ENCODE data around the gene SYDE2.
"Not testable (repeated sequence)": the region's sequence is repeated elsewhere in the genome, so short reads cannot be mapped to it uniquely, and the experiment has no call there.

The SYDE2 gene

DNA sequence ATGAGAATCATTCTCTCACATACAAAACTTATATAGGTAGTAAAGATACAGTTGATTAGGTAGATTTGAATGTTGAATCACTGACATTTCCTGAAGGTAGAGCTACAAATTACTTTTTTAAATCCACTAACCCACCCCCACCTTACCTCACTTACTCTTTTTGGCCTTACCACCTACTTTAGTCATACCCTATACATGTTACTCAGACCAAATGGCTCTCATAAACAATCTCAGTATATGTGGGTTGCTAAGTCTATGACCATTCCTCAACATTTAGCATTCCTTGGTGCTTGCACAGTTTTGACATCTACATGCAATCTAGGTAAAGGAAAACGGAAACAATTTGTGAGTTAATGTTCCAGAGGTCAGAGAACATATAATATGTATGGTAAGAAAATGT is 26.3 kb downstream of the SYDE2 start:
- DNase-seq (ENCODE audit: low read depth in 2 of 2, low spot score in 1 of 2): no peak

DNA sequence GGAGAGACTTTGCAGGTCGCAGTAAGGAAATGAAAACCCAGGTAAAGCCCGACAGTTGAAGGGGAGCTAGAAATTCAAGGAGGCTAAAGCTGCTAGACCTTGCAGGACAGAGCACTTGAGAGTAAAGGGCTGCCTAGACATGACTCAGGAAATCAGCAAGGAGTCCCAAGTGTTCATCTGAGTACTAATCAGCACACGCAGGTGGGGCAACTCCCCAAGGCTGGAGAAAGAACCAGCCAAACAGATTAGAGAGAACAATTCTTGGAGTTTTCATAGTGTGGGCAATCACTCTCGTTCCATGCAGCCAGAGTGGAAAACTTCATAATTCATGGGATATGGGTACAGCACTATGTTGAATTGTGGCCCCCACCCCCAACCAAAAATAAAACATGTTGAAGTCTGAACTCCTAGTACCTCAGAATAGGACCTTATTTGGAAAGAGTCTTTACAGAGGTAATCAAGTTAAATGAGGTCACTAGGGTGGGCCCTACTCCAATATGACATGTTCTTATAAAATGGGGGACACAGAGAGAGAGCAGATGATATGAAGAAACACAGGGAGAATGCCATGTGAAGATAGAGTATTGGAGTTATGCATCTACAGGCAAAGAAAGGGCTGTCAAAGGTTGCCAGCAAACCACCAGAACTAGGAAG is 28.0 kb downstream of the SYDE2 start:
- no peak for DNase-seq (ENCODE audit: low read depth in 2 of 2, low spot score in 1 of 2)

GRCh38 chr1:85171721-85172120 is 29.1 kb downstream of the SYDE2 start:
- DNase-seq (ENCODE audit: low read depth in 2 of 2, low spot score in 1 of 2): no peak

GRCh38 chr1:85168884-85169283 is 31.9 kb downstream of the SYDE2 start:
- DNase-seq (ENCODE audit: low read depth in 2 of 2, low spot score in 1 of 2): no peak

- DNase-seq (ENCODE audit: low read depth in 2 of 2, low spot score in 1 of 2): no peak
These were observed 34.5 kb downstream of the SYDE2 start for GRCh38 chr1:85166351-85166750.

DNA sequence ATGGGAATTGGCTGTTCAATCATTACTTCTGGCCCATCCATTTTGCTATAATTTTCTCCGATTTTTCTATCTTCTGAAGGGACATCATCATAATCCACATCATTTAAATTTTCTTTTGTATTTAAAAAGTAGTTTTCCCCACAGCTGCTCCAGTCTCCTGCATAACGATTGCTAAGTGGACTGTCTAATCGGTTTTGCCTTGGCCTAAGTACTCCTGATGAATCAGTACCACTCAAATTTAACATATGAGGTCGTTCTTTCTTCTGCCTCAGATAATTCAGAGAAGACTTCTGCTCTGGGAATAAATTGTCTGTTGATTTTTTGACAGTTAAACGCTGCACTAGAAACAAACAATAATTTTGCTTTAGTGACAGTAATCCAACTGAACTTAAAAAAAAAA is 41.9 kb downstream of the SYDE2 start:
- DNase-seq (ENCODE audit: low read depth in 2 of 2, low spot score in 1 of 2): no peak

DNA sequence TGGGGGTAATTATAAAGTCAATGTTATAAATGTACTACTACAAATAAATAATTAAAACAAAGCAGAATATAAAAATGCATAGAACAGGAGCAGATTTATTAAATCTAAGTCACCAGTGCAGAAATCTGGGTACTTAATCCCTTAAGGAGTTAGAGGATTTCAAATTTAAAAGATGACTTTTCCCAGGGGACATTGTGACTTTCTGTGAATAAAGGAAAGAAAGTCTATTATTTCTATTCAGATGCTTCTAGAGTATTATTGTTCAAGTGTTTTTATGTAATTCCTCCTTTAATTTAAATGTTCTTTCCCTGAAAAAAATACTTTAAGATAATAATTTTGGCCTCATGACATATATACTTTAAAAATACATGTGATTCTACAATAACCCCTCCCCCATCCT is 43.4 kb downstream of the SYDE2 start:
- no peak for DNase-seq (ENCODE audit: low read depth in 2 of 2, low spot score in 1 of 2)

GRCh38 chr1:85153149-85153891 is 47.5 kb downstream of the SYDE2 start:
- DNase-seq (ENCODE audit: low read depth in 2 of 2, low spot score in 1 of 2): no peak

- DNase-seq (ENCODE audit: low read depth in 2 of 2, low spot score in 1 of 2): no peak
These were observed 49.4 kb downstream of the SYDE2 start for GRCh38 chr1:85151446-85151845.

DNA sequence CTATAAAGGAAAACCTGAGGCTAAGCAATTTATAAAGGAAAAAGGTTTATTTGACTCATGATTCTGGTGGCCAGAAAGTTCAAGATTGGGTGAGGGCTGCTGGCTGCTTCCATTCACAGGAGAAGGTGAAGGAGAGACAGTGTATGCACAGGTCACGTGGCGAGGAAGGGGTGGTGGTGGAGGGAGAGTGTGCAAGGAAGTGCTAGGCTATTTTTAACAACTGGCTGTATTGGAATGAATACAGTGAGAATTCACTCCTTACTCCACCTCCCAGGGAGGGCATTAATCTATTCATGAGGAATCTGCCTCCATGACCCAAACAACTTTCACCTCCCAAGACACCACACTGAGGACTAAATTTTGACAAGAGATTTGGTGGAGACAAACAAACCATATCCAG is 51.0 kb downstream of the SYDE2 start:
- DNase-seq (ENCODE audit: low read depth in 2 of 2, low spot score in 1 of 2): no peak

- DNase-seq (ENCODE audit: low read depth in 2 of 2, low spot score in 1 of 2): no peak
These were observed 52.1 kb downstream of the SYDE2 start for GRCh38 chr1:85148524-85149250.

DNA sequence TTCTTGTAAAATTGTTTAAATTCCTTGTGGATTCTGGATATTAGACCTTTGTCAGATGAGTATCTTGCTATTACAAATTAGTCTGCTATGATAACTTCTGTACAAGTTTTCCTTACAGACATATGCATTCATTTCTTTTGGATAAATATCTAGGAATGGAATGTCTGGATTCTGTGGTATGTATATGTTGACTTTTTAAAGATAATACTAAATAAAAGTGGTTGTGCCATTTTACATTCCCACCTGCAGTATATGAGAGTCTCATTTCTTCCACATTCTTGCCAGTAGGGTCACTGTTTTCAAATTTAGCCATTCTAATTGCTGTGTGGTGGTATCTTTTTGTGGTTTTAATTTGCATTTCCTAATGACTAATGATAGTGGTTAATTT is 53.9 kb downstream of the SYDE2 start:
- no peak for DNase-seq (ENCODE audit: low read depth in 2 of 2, low spot score in 1 of 2)

GRCh38 chr1:85146298-85146971 is 54.4 kb downstream of the SYDE2 start:
- DNase-seq (ENCODE audit: low read depth in 2 of 2, low spot score in 1 of 2): not testable (repeated sequence)

- no peak for DNase-seq (ENCODE audit: low read depth in 2 of 2, low spot score in 1 of 2)
These were observed 56.5 kb downstream of the SYDE2 start for GRCh38 chr1:85144351-85144750.

DNA sequence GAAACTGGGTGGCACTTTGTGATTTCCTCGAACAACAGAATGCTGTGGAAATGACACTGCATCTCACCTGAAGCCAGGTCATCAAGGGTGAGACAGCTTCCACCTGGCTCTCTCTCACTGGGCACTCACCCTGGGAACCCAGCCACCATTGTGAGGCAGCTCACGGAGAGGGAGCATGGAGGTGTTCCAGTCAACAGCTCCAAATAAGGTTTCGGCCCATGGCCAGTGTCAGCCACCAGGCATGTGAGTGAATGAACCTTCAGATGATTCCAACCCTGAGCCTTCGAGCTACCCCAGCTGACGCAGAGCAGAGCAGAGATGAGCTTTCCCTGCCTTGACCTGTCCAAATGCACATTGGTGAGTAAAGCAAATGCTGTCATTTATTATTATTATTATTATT is 58.1 kb downstream of the SYDE2 start:
- no peak for DNase-seq (ENCODE audit: low read depth in 2 of 2, low spot score in 1 of 2)

- not testable (repeated sequence) for DNase-seq (ENCODE audit: low read depth in 2 of 2, low spot score in 1 of 2)
These were observed 62.4 kb downstream of the SYDE2 start for GRCh38 chr1:85138439-85138838.

DNA sequence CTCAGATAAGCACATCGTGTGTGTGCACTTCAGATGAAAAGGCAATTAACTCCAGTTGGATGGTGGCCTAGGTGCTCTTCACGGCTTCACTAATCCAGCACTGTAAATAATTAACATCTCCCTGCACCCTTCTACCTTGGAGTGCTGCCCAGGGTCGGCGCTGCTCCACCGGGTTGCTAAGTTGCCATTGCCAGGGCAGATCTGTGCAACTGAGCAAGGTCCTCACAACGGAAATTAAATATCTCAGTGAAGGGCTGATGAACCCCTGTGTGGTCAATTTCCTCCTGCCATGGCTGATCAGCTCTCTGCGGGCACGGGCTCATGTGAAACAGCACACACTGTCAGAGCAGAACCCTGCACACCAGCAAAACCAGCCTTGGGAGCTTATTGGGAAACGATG is 63.2 kb downstream of the SYDE2 start:
- no peak for DNase-seq (ENCODE audit: low read depth in 2 of 2, low spot score in 1 of 2)

- DNase-seq (ENCODE audit: low read depth in 2 of 2, low spot score in 1 of 2): no peak
These were observed 65.4 kb downstream of the SYDE2 start for GRCh38 chr1:85135392-85135798.

- DNase-seq (ENCODE audit: low read depth in 2 of 2, low spot score in 1 of 2): no peak
These were observed 66.0 kb downstream of the SYDE2 start for GRCh38 chr1:85134583-85135391.

GRCh38 chr1:85133565-85134159 is 67.2 kb downstream of the SYDE2 start:
- no peak for DNase-seq (ENCODE audit: low read depth in 2 of 2, low spot score in 1 of 2)
